Mammary epithelial cell (primary cell): ENCODE measurements around the gene SEPTIN2.

Experiments
- CTCF ChIP-seq, 2 donors: IDR thresholded peaks in 1 of 2; conservative IDR thresholded peaks in 1 of 2; 2 replicates each; pipeline ENCODE4 v1.5.1; 2011 to 2012; ENCODE audit warnings: inconsistent platforms in 2 of 2, low read length in 2 of 2, mild to moderate bottlenecking in 2 of 2, control low read depth in 1 of 2, low read depth in 1 of 2; ENCODE audit not compliant: insufficient read depth in 1 of 2; ENCODE audit errors: extremely low read depth in 1 of 2
- EZH2 ChIP-seq: IDR thresholded peaks from 2 replicates; pipeline ENCODE4 v1.6.1; 2012; ENCODE audit warnings: low read length, inconsistent platforms, borderline replicate concordance

GRCh38 chr2:241364781-241365180, 49.1 kb downstream of the SEPTIN2 start:
- TF ChIP-seq CTCF (conservative IDR thresholded peaks at IDR 0.05 in 1 of 2, IDR thresholded peaks at IDR 0.05 in 1 of 2; ENCODE audit: extremely low read depth in 1 of 2, insufficient read depth in 1 of 2, low read depth in 1 of 2, low read length in 2 of 2) (no peak), EZH2 (no peak)
